Stomach (tissue), 9 donors: Measurements from ENCODE around the gene ATXN7L1. TPM values are rescaled to one million over a fixed set of nuclear protein-coding genes. Genes with fewer than 3 reads are reported as not detected.
A peak's percentile ranks its signal among the peaks of the same experiment; 100 is the strongest.

ENCODE experiments used
- DNase-seq, 2 donors: peaks; one replicate each; pipeline versions ENCODE4 v3.0.0 to v3.0.0-alpha.2; 2013 to 2019
- H3K27ac ChIP-seq, 5 donors: fragments of 200-600 bp in 4 of 5; sonication (generic) in 4 of 5; one replicate each; pipeline ENCODE4 v1.5.1; 2013 to 2019; ENCODE audit warnings: mild to moderate bottlenecking in 1 of 5, moderate library complexity in 1 of 5
- H3K27me3 ChIP-seq, 3 donors: fragments of 200-600 bp; sonication (generic); one replicate each; pipeline ENCODE4 v1.5.1; 2017 to 2019; ENCODE audit warnings: mixed run types in 1 of 3
- H3K36me3 ChIP-seq, 4 donors: fragments of 200-600 bp; sonication (generic); 1 replicate in 3 of 4; 2 replicates in 1 of 4; pipeline ENCODE4 v1.5.1; 2016 to 2019
- H3K4me1 ChIP-seq, 4 donors: fragments of 200-600 bp; sonication (generic); one replicate each; pipeline ENCODE4 v1.5.1; 2016 to 2019
- H3K4me3 ChIP-seq, 4 donors: fragments of 200-600 bp; sonication (generic) in 3 of 4; one replicate each; pipeline ENCODE4 v1.5.1; 2016 to 2019; ENCODE audit warnings: mild to moderate bottlenecking in 1 of 4
- H3K9me3 ChIP-seq, 4 donors: fragments of 200-600 bp; sonication (generic); one replicate each; pipeline ENCODE4 v1.5.1; 2016 to 2019
- EP300 ChIP-seq: sonication (generic); formaldehyde crosslinking; IDR thresholded peaks from one replicate; pipeline ENCODE4 v1.6.1; 2017; ENCODE audit warnings: antibody characterized with exemption
- POLR2A ChIP-seq, 4 donors: fragments of 450-650 bp; IDR thresholded peaks; one replicate each; pipeline ENCODE4 v1.6.1; 2016; ENCODE audit warnings: antibody characterized with exemption in 4 of 4, control low read depth in 2 of 4, mild to moderate bottlenecking in 1 of 4, moderate library complexity in 1 of 4
- POLR2AphosphoS5 ChIP-seq, 3 donors: sonication (generic); formaldehyde crosslinking; IDR thresholded peaks; one replicate each; pipeline ENCODE4 v1.6.1; 2016; ENCODE audit warnings: antibody characterized with exemption in 3 of 3
- WGBS, 5 donors: extraction: QIAGEN DNeasy Blood & Tissue Kit in 3 of 5; methylation state at CpG; one replicate each; pipeline versions ENCODE4 v1.1.5 to v1.1.7; 2013 to 2018; 5-methylcytosine and 5-hydroxymethylcytosine counted together
- intact Hi-C: fragments of 100-400 bp; cut with DNase I; formaldehyde crosslinking; loops from one replicate; pipeline ENCODE4 v1.15.1; 2023; ENCODE audit warnings: low total_unique reads
- polyA plus RNA-seq, 3 donors: library from polyadenylated mRNA; stranded (reverse); fragments of 200-250 nt; gene quantifications; one replicate each; pipeline ENCODE4 v1.2.3, GENCODE V29; 2013
- total RNA-seq, 5 donors: library from RNA; depleted of rRNA; stranded (reverse); fragments of >200 nt; gene quantifications; one replicate each; pipeline versions ENCODE4 v1.1.0 to v1.2.3, GENCODE V29; 2014 to 2016
- TF ChIP-seq, protein P1 (sequence below), 7 experiments: fragments of 450-650 bp in 4 of 7; fragments of 200-600 bp in 3 of 7; sonication (generic) in 3 of 7; IDR thresholded peaks; one replicate each; pipeline ENCODE4 v1.5.1; 2016 to 2019; ENCODE audit warnings: antibody characterized with exemption in 7 of 7, control low read depth in 2 of 7, mild to moderate bottlenecking in 1 of 7
- donor health status: healthy with polysubstance abuse.
- donor health status: Bipolar disorder and iron deficiency.
- donor health status: healthy.

The ATXN7L1 gene
- total and polyA plus RNA-seq, 8 donors: 3.8 to 92.2 (median 8.8) TPM

DNA sequence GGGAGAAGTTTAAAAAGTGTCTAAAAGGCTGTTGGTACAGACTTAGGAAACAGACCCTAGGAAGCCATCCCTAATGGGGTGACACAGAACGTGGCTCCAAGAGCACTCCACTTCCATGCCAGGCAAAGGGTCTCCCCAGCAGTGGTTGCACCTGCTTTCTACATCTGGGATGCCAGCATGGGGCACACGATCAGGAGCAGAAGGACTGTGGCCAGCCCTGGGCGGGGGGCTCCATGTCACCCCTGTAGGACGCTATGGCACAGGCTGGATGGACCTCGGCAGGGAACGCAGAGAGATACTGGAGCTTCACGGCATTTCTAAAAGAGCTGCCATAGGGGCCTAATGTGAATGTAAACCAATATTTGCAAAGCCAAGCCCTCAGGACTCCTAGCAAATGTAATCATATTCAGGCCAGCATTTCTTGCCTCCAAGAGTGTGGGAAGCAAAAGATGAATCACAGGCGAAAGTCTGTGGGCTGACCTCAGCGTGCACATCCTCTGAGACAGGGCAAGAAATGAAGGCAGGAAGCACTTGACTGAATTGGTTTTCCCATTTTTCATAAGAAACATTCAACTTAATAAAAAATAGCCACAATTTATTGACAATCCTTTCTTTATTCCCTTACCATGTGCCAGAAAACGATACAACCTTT is 93.9 kb downstream of the ATXN7L1 start:
- 72 to 89% (median 79%) methylated on average over 10 of the region's 10 CpGs for WGBS, 5 donors
- Histone ChIP-seq H3K27ac (no peak overlapping the region), H3K4me1 (peaks cover 0 to 20% (median 11%) of the 10 kb centered on the region in 4 donors), H3K27me3 (no peaks in the 10 kb centered on the region), H3K36me3 (peaks cover 0 to 11% (median 4%) of the 10 kb centered on the region in 4 donors), H3K9me3 (no peaks in the 10 kb centered on the region), H3K4me3 (no peak overlapping the region)
- no peak for TF ChIP-seq POLR2AphosphoS5 (IDR thresholded peaks at IDR 0.05)
- TF ChIP-seq EP300: no peak
- TF ChIP-seq POLR2A (IDR thresholded peaks at IDR 0.05): no peak
- no peak for DNase-seq
- intact Hi-C loops: no loop called here

DNA sequence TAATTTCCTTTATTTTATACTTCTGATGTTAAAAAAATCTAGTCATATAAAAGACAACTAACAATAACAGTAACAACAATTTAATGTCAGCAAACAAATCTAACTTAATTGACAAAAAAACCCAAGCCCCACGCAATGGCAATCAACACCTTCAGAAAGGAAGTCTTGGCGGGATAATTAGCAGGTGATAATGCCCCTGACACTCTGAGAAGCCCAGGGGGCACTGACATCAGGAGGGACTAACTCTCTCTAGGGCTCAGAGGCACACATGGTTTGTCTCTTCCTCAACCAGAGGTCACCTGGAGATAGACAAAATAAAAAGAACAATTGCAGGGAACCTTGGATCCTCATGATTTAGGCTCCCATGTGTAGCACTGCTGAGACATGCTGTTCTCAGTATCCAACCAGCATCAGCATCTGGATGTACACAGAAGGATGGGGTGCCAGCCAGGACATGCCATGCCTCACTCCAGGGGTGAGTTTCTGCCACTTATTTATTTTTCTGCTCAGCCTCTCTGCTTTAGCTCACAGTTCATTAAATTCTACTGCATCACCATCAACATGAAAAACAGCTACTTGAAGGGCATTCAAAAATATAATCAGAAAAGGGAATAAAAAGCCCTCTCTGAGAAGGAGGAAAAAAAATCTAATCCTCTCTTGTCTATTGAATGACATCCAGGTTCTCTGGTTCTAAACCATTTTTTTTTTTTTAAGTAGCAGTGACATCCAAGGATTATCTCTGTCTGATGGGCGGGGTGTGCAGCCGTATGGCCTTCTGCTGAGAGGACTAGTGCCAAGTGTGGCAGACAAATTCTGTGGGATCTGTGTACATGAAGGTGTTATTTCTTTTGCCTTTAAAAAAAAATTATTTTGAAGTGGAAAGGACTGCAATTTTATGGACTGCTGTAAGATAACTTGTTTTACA is 96.3 kb downstream of the ATXN7L1 start:
- H3K36me3 ChIP-seq: peaks cover 0 to 4% (median 0%) of the 10 kb centered on the region in 4 donors
- intact Hi-C loops: no loop called here
- no peak overlapping the region for H3K4me3 ChIP-seq
- no peak overlapping the region for H3K27ac ChIP-seq
- WGBS, 5 donors: 73 to 84% (median 77%) methylated on average over 4 of the region's 4 CpGs
- no peaks in the 10 kb centered on the region for H3K9me3 ChIP-seq
- DNase-seq: no peak
- H3K4me1 ChIP-seq: peaks cover 0 to 36% (median 20%) of the 10 kb centered on the region in 4 donors
- H3K27me3 ChIP-seq: no peaks in the 10 kb centered on the region
- TF ChIP-seq POLR2A (IDR thresholded peaks at IDR 0.05): no peak
- TF ChIP-seq EP300: no peak
- TF ChIP-seq, protein P1, sequence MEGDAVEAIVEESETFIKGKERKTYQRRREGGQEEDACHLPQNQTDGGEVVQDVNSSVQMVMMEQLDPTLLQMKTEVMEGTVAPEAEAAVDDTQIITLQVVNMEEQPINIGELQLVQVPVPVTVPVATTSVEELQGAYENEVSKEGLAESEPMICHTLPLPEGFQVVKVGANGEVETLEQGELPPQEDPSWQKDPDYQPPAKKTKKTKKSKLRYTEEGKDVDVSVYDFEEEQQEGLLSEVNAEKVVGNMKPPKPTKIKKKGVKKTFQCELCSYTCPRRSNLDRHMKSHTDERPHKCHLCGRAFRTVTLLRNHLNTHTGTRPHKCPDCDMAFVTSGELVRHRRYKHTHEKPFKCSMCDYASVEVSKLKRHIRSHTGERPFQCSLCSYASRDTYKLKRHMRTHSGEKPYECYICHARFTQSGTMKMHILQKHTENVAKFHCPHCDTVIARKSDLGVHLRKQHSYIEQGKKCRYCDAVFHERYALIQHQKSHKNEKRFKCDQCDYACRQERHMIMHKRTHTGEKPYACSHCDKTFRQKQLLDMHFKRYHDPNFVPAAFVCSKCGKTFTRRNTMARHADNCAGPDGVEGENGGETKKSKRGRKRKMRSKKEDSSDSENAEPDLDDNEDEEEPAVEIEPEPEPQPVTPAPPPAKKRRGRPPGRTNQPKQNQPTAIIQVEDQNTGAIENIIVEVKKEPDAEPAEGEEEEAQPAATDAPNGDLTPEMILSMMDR (IDR thresholded peaks at IDR 0.05): no peak
- TF ChIP-seq POLR2AphosphoS5 (IDR thresholded peaks at IDR 0.05): no peak

DNA sequence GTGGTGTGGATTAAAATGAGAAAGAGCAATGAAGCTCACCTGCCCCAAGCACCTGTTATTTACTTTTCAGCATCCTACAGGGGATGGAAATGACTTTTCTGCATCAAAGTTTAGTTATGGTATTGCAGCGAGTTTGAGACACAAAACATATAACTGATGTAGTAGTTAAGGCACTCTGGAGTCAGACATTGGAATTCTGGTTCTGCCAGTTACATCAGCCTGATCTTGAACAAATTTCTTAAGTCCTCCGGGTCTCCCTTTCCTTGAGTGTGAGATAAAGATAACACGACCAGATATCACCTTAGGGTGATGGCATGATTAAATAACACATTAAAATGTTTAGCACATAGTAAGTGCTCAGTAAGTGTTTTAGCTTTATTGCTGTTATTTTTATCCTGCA is 97.4 kb downstream of the ATXN7L1 start:
- DNase-seq: no peak
- TF ChIP-seq, protein P1 (IDR thresholded peaks at IDR 0.05): no peak
- TF ChIP-seq EP300 (no peak), POLR2AphosphoS5 (IDR thresholded peaks at IDR 0.05) (no peak), POLR2A (IDR thresholded peaks at IDR 0.05) (no peak)
- Histone ChIP-seq H3K27me3 (no peaks in the 10 kb centered on the region), H3K4me3 (no peak overlapping the region), H3K9me3 (no peaks in the 10 kb centered on the region), H3K4me1 (peaks cover 0 to 36% (median 20%) of the 10 kb centered on the region in 4 donors), H3K36me3 (no peaks in the 10 kb centered on the region), H3K27ac (no peak overlapping the region)
- intact Hi-C loops: no loop called here
- 62 to 82% (median 75%) methylated on average over 3 of the region's 3 CpGs for WGBS, 5 donors

DNA sequence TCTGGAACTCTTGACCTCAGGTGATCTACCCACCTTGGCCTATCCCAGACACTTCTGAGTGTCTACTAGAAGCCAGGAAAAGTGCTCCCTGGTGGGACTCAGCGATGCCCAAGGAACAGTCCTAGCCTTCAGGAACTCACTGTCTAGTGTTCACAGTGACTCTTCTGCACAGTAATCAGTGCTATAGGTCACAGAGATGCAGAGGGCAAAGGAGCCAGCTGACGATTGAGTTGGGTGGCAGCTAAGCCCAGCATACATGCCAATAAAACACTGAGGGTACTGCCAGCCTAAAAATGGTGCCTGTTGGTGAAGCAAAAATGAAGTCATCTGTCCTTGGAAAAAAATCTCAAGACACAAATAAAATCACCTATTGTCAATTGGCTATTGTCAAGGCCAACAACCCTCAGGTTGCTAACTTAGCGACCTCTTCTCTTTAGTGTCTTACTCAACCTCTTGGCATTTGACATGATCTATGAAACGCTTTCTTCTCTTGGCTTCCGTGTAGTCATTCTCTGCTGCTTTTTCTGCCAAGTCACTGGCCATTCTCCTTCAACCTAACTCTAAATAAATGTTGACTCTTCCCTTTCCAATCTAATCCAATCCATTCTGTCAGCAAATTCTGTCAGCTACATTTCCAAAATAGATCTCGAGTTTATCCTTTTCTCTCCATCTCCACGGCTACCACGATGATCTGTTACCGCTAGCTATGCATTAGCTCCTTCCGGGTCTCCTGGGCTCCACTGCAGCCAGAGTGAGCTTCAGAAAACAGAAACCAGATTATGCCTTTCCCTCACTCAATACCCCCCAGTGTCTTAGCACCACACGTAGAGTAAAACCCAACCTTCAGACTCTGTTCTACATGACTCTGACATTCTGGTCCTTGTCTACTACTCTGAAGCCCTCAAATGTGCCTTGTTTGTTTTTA is 99.2 kb downstream of the ATXN7L1 start:
- 60 to 76% (median 75%) methylated on average over 11 of the region's 11 CpGs for whole genome bisulfite sequencing, 5 donors
- Histone ChIP-seq H3K9me3 (no peaks in the 10 kb centered on the region), H3K36me3 (no peaks in the 10 kb centered on the region), H3K27ac (peak overlapping the region in 1 of 5 donors; percentile 43), H3K4me1 (peaks cover 0 to 28% (median 17%) of the 10 kb centered on the region in 4 donors), H3K27me3 (no peaks in the 10 kb centered on the region), H3K4me3 (no peak overlapping the region)
- DNase-seq: no peak
- TF ChIP-seq EP300: no peak
- TF ChIP-seq, protein P1 (IDR thresholded peaks at IDR 0.05): no peak
- intact Hi-C loops: no loop called here
